Psoas muscle (tissue), 8 donors: ENCODE results near the gene HOOK1. TPM values are rescaled to one million over a fixed set of nuclear protein-coding genes. Genes with fewer than 3 reads are reported as not detected.

ENCODE experiments used
- ATAC-seq, 4 donors: fragments of 200-7000 bp; cut with Tn5 transposase; one replicate each; pipeline ENCODE4 v1.9.1; 2020; ENCODE audit warnings: moderate library complexity in 3 of 4, mild to moderate bottlenecking in 2 of 4
- DNase-seq, 2 donors: peaks; one replicate each; pipeline ENCODE4 v3.0.0-alpha.2; 2020
- H3K27ac ChIP-seq: fragments of 200-600 bp; one replicate; pipeline ENCODE4 v1.8.0; 2022
- H3K27me3 ChIP-seq, 3 donors: fragments of 200-600 bp in 1 of 3; one replicate each; pipeline versions ENCODE4 v1.6.1 to v1.8.0; 2013 to 2022; ENCODE audit warnings: low read length in 2 of 3, mild to moderate bottlenecking in 2 of 3, moderate library complexity in 1 of 3; ENCODE audit not compliant: insufficient read depth in 3 of 3
- H3K36me3 ChIP-seq, 2 donors: fragments of 200-600 bp in 1 of 2; one replicate each; pipeline versions ENCODE4 v1.6.1 to v1.8.0; 2013 to 2022; ENCODE audit warnings: low read depth in 1 of 2, mild to moderate bottlenecking in 1 of 2, moderate library complexity in 1 of 2; ENCODE audit not compliant: insufficient read depth in 1 of 2
- H3K4me1 ChIP-seq: fragments of 200-600 bp; one replicate; pipeline ENCODE4 v1.8.0; 2022
- H3K4me3 ChIP-seq: fragments of 200-600 bp; one replicate; pipeline ENCODE4 v1.8.0; 2022; ENCODE audit warnings: mild to moderate bottlenecking
- H3K9me3 ChIP-seq: fragments of 200-600 bp; one replicate; pipeline ENCODE4 v1.8.0; 2022
- WGBS, 3 donors: extraction: QIAGEN DNeasy Blood & Tissue Kit; methylation state at CpG; one replicate each; pipeline versions ENCODE4 v1.1.6 to v1.1.7; 2013; 5-methylcytosine and 5-hydroxymethylcytosine counted together
- intact Hi-C, 2 donors: fragments of 100-400 bp; cut with DNase I; formaldehyde crosslinking; loops; one replicate each; pipeline versions ENCODE4 v1.11.0 to v1.14.2; 2022
- polyA plus RNA-seq, 3 donors: library from polyadenylated mRNA; stranded (reverse); fragments of 200-250 nt; gene quantifications; one replicate each; pipeline ENCODE4 v1.2.3, GENCODE V29; 2013
- total RNA-seq, 4 donors: library from RNA; stranded (reverse); fragmentation: NEBNext Ultra II Directional in 2 of 4; extraction: Animal tissue kit (Norgen Biotek cat#: 25700) in 2 of 4; gene quantifications; one replicate each; pipeline versions ENCODE4 v1.2.1 to v1.2.4, GENCODE V29; 2021 to 2023
- TF ChIP-seq, protein P1 (sequence below): fragments of 200-600 bp; IDR thresholded peaks from one replicate; pipeline ENCODE4 v1.8.0; 2022; ENCODE audit warnings: antibody characterized with exemption
- donor health status: healthy with polysubstance abuse.
- donor health status: DM: no; HTN: no; CAD: no; lungs with moderate emphysema.
- donor health status: Bipolar disorder and iron deficiency.
- donor health status: healthy.
- donor health status: DM: yes; HTN: yes; CAD: no.
- donor health status: DM: no; HTN: no; CAD: no.
- donor health status: DM: no; HTN: no; CAD: no.
- donor health status: DM: yes; HTN: yes; CAD: no.

HOOK1 gene
- total and polyA plus RNA-seq, 7 donors = 0.03 to 0.34 (median 0.09) TPM; not detected in 1

DNA sequence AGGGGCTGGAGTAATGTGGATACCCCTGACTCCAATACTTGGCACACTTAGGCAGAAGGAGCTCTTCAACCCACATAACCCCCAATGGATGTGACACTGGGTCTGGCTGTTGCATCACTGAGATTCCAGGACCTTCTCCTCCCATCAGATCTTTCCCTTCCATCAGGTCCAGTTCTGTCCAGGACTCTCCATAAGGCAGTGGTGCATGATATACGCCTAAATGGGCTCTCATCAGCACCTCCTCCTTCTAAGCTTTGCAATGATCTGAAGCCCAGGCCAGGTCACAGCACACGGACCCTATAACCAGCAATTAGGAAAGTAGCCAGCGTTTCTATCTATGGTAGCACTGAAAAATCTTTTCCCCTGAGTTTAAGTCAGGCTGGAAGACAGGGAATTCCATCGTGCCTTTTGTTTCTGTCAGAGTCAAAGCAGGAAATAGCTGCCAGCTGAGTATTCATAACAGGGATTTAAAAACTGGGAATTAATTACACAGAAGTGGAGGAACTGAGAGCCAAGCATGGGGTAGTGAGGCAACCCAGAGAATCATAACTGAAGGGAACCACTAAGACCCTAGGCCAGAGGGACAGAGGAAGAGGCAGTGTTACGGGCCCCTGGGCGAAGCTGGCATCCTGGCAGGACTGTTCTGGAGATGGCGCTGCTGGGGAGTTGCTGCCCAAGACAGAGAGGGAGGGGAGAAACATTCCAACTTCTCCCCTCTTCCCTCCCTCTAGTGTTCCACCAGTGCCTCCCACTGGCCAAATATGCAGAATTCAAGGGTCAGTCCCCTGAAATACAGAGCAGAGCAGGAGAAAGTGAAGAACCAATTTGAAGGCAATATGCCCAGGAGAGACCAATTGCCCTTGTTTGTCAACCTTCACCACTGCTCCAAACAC is 37.5 kb upstream of the HOOK1 start:
- peak in 1 of 4 donors; percentile 17 for ATAC-seq
- intact Hi-C loops = no loop called here
- H3K27ac ChIP-seq = no peak overlapping the region
- H3K4me3 ChIP-seq = no peak overlapping the region
- no peaks in the 10 kb centered on the region for H3K27me3 ChIP-seq
- no peak for DNase-seq
- no peaks in the 10 kb centered on the region for H3K9me3 ChIP-seq
- H3K36me3 ChIP-seq = no peaks in the 10 kb centered on the region
- WGBS, 3 donors = 47 to 63% (median 52%) methylated on average over 7 of the region's 7 CpGs
- TF ChIP-seq, protein P1, sequence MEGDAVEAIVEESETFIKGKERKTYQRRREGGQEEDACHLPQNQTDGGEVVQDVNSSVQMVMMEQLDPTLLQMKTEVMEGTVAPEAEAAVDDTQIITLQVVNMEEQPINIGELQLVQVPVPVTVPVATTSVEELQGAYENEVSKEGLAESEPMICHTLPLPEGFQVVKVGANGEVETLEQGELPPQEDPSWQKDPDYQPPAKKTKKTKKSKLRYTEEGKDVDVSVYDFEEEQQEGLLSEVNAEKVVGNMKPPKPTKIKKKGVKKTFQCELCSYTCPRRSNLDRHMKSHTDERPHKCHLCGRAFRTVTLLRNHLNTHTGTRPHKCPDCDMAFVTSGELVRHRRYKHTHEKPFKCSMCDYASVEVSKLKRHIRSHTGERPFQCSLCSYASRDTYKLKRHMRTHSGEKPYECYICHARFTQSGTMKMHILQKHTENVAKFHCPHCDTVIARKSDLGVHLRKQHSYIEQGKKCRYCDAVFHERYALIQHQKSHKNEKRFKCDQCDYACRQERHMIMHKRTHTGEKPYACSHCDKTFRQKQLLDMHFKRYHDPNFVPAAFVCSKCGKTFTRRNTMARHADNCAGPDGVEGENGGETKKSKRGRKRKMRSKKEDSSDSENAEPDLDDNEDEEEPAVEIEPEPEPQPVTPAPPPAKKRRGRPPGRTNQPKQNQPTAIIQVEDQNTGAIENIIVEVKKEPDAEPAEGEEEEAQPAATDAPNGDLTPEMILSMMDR = no peak
- H3K4me1 ChIP-seq = no peaks in the 10 kb centered on the region

DNA sequence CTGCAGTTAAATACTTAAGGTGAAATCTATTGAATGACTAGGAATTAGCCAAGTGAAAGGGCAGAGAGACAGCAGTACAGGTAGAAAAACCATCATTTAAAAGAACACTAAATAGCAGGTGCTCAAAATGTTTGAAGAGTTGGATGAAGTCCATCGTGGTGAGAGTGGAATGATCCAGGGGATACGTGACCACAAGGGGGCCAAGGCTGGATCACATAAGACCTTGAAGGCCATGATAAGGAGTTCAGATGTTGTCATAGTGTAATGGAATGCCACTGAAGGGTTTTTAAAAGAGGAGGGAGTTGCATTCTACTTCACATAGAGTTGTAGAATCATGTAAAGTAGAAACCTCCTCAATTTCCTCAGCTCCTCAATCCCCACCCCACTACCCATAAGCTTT is 34.8 kb upstream of the HOOK1 start:
- Histone ChIP-seq H3K36me3 (no peaks in the 10 kb centered on the region), H3K27ac (no peak overlapping the region), H3K9me3 (no peaks in the 10 kb centered on the region), H3K4me1 (no peaks in the 10 kb centered on the region), H3K4me3 (no peak overlapping the region), H3K27me3 (no peaks in the 10 kb centered on the region)
- DNase-seq = no peak
- intact Hi-C loops = no loop called here
- no peak for ATAC-seq
- 72 to 85% (median 82%) methylated on average over 2 of the region's 2 CpGs for WGBS, 3 donors
- TF ChIP-seq, protein P1 = peak; percentile 8

DNA sequence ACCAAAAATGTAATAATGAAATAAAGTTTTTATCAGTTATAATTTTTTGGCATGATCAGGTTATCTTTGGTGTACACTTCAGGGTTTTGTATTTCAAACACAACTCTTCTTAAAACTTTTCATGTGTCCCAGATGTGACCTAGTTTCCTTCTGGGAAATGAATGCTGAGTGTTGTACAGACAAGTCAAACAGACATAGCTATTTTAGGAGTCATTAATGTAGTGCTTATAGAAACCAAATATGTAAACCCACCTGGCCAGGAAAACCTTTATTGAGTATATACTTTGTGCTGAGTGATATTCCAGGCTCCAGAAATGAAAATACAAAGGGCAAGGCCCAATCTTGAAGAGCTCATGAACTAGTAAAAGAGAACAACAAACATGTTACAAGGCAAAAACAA is 25.9 kb upstream of the HOOK1 start:
- Histone ChIP-seq H3K36me3 (no peaks in the 10 kb centered on the region), H3K9me3 (no peaks in the 10 kb centered on the region), H3K27me3 (no peaks in the 10 kb centered on the region), H3K4me3 (no peak overlapping the region), H3K4me1 (no peaks in the 10 kb centered on the region), H3K27ac (no peak overlapping the region)
- DNase-seq = no peak
- intact Hi-C loops = no loop called here
- TF ChIP-seq, protein P1 = no peak
- ATAC-seq = no peak

GRCh38 chr1:59798600-59798999 is 16.1 kb upstream of the HOOK1 start:
- Histone ChIP-seq H3K27ac (no peak overlapping the region), H3K4me3 (no peak overlapping the region), H3K36me3 (no peaks in the 10 kb centered on the region), H3K9me3 (peaks cover 11% of the 10 kb centered on the region), H3K4me1 (no peaks in the 10 kb centered on the region), H3K27me3 (no peaks in the 10 kb centered on the region)
- ATAC-seq = no peak
- TF ChIP-seq, protein P1 = no peak
- no peak for DNase-seq
- intact Hi-C loops = no loop called here
